ENCODE measurements around the gene CNTNAP2. TPM values are rescaled to one million over a fixed set of nuclear protein-coding genes. Genes with fewer than 3 reads are reported as not detected.

Gene CNTNAP2
- total and polyA plus RNA-seq, 2 of the 8 experiments (the other 6 are each of a cell fraction or from before 2014, with no cell fraction given), result 27.9 to 71.0 TPM

GRCh38 chr7:148319316-148319808, 2202.8 kb downstream of the CNTNAP2 start:
- no peaks in the 10 kb centered on the region for H4K20me1 ChIP-seq (replicated peaks in 1 of 2; ENCODE audit: control insufficient read depth in 1 of 2, insufficient read depth in 2 of 2, low read length in 2 of 2)
- no peak overlapping the region for H2AFZ ChIP-seq (ENCODE audit: low read length)
- WGBS, 2 experiments (ENCODE audit: extremely low coverage in 1 of 2, insufficient coverage in 1 of 2, insufficient read length in 1 of 2, insufficient replicate concordance in 2 of 2, low coverage in 1 of 2, low lambda C conversion rate in 2 of 2, missing lambda C conversion rate in 1 of 2), result 96% methylated on average over 6 of the region's 6 CpGs; no CpG with 5 or more reads in 1 of the 2 experiments

More at GRCh38 chr7:148319316-148319808, 2202.8 kb downstream of the CNTNAP2 start:
- Histone ChIP-seq H4K8ac (ENCODE audit: extremely low read depth, insufficient read depth, low read length) (no peak overlapping the region), H2BK120ac (replicated peaks; ENCODE audit: low read depth, low read length) (no peak overlapping the region), H3K4ac (replicated peaks; ENCODE audit: insufficient read length, low read depth, low read length) (no peak overlapping the region), H2AK5ac (ENCODE audit: low read depth, low read length) (no peak overlapping the region), H3K36me3 (ENCODE audit: control insufficient read depth in 2 of 4, insufficient read depth in 4 of 4, low read length in 3 of 4) (no peaks in the 10 kb centered on the region), H3K79me2 (ENCODE audit: control insufficient read depth in 1 of 2, insufficient read depth in 2 of 2, low read length in 2 of 2) (no peaks in the 10 kb centered on the region), H2BK12ac (ENCODE audit: low read depth, low read length) (no peak overlapping the region), H3K9ac (replicated peaks in 1 of 4; ENCODE audit: extremely low read depth in 1 of 4, low read depth in 3 of 4, low read length in 3 of 4) (no peak overlapping the region), H3K14ac (ENCODE audit: insufficient read length) (no peak overlapping the region), H2BK5ac (ENCODE audit: low read depth, low read length) (no peak overlapping the region), H2BK20ac (ENCODE audit: low read length) (no peak overlapping the region), H3K23me2 (ENCODE audit: low read depth, low read length) (no peaks in the 10 kb centered on the region; the same call in 1 of the 2 replicates), H3K79me1 (ENCODE audit: low read depth, low read length) (no peaks in the 10 kb centered on the region), H3K4me2 (ENCODE audit: insufficient read depth in 1 of 2, low read depth in 2 of 2, low read length in 2 of 2) (no peak overlapping the region), H3K9me3 (ENCODE audit: insufficient read depth in 2 of 2, low read depth in 1 of 2, low read length in 1 of 2) (no peaks in the 10 kb centered on the region), H3K18ac (ENCODE audit: extremely low read depth, low read length) (no peak overlapping the region), H3K56ac (replicated peaks; ENCODE audit: insufficient read length, low read depth, low read length) (no peak overlapping the region), H3K27ac (ENCODE audit: low read depth, low read length) (no peak overlapping the region), H2BK15ac (ENCODE audit: low read length) (no peak overlapping the region), H3K27me3 (replicated peaks in 1 of 4; ENCODE audit: control insufficient read depth in 3 of 4, extremely low read depth in 1 of 4, insufficient read depth in 3 of 4, low read length in 3 of 4) (no peaks in the 10 kb centered on the region), H3K4me3 (ENCODE audit: extremely low read depth in 1 of 4, insufficient read depth in 2 of 4, low read depth in 3 of 4, low read length in 4 of 4) (no peak overlapping the region), H4K5ac (ENCODE audit: insufficient read length, low read depth, low read length) (no peak overlapping the region), H3K23ac (ENCODE audit: insufficient read length) (no peak overlapping the region), H4K91ac (replicated peaks; ENCODE audit: insufficient read length, low read length) (no peak overlapping the region), H3K4me1 (replicated peaks in 1 of 4; ENCODE audit: control insufficient read depth in 3 of 4, insufficient read depth in 4 of 4, low read length in 3 of 4) (peaks cover 6 to 9% (median 8%) of the 10 kb centered on the region in 4 experiments)
- FAIRE-seq (no peak), DNase-seq (ENCODE audit: low read depth in 1 of 2, low spot score in 2 of 2) (no peak)
- TF ChIP-seq TEAD4 (IDR thresholded peaks at IDR 0.05; ENCODE audit: low read depth, low read length), result no peak
- no peak for TF ChIP-seq CEBPB (IDR thresholded peaks at IDR 0.05; ENCODE audit: low read depth, low read length)
- no peak for TF ChIP-seq POLR2AphosphoS5 (IDR thresholded peaks at IDR 0.05; ENCODE audit: low read depth, low read length)
- ChIA-PET POLR2A (ENCODE audit: partially characterized antibody) (interaction anchor here (1.0 kb wide), 1 partner anchor 16 kb away, joined by 3 read pairs; no protein-coding TSS in a partner anchor), CTCF (ENCODE audit: partially characterized antibody) (interaction anchor here (0.6 to 1.2 kb wide), 3 partner anchors 12 to 772 kb away, joined by 3 read pairs; no protein-coding TSS in a partner anchor)
